G401 (cell line): ENCODE data around the gene SETD5. TPM values are rescaled to one million over a fixed set of nuclear protein-coding genes. Genes with fewer than 3 reads are reported as not detected.

Source experiments
- DNase-seq: peaks from one replicate; pipeline ENCODE4 v3.0.0-alpha.2; 2015; ENCODE audit warnings: low spot score
- in situ Hi-C: cut with HindIII; loops from 2 replicates; pipeline ENCODE4 v1.10.0; 2016; ENCODE audit warnings: low sequenced_read_pairs, mixed read lengths
- total RNA-seq: library from RNA; depleted of rRNA; stranded (reverse); fragments of >200 nt; shearing (Covaris generic); gene quantifications from 2 replicates; pipeline ENCODE4 v1.2.3, GENCODE V29; 2014

SETD5 gene
- total RNA-seq, 1 experiment from 2014 or later, result 60.6 TPM

DNA sequence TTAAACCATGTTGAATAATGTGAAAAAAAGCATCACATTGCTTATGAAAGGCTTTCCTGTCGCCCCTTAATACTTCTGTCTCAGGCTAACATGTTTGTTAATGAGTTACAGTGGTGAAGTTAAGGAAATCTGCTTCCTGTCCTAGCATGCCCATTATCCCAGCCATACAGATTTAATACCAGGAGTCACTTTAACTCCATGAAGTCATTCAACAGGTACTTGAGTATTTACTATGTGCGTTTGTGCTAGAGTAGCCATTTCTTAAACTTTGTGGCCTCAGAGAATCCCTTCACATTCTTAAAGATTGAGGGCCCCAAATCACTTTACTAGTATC lies 10.1 kb upstream of the SETD5 start:
- in situ Hi-C loops, result no loop called here
- DNase-seq, result no peak

- in situ Hi-C loops, result no loop called here
- no peak for DNase-seq
These were observed 9.3 kb upstream of the SETD5 start for GRCh38 chr3:9388142-9388541.

GRCh38 chr3:9388562-9389272 lies 8.7 kb upstream of the SETD5 start:
- no peak for DNase-seq
- in situ Hi-C loops, result no loop called here

DNA sequence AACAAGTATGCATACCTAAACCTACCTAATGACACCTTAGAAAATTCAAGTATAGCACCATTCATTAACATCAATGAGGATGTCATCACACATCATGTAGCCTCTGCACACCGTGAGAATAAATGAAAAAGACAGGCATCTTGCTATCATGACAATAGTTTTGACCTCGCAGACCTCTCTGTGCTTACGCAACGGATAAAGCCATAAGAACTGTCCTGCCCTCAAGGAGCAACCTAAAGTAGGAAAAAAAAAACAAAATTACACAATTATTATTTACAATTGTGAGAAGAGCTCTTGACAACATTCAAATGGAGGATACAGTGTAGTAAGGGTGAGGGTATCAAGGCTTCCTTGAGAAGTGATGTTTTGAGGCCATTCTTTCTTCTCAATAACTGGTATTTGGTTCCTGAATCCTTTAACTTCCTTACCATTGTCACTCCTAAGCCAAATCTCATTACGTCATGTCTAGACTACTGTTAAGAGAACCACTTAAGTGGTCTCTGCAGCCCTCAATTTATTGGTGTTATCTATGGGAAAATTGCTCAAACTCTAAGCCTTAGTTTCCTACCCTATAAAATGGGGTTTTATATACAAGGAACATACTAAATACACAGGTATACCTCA lies 7.0 kb upstream of the SETD5 start:
- in situ Hi-C loops, result no loop called here

DNA sequence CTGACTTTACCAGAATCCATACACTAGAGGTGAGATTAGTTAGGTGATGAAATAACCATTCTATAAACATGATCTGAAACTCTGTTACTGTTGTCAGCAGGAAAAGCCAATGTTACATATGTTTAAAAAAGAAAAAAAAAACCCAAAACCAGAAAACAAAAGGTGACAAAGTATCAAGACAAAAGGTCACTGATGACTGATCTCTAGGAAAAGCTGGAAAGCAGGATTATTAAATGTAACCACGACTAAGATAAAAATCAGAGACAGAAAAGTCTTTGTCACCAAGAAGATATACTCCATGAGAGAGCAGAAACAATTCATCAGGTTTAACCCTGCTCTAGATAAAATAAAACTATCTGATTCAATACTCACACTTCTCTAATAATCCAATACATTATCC lies 5.4 kb upstream of the SETD5 start:
- DNase-seq, result no peak
- in situ Hi-C loops, result no loop called here

More for the DNA sequence above, 7.0 kb upstream of the SETD5 start:
- no peak for DNase-seq

GRCh38 chr3:9395570-9396300 lies 1.7 kb upstream of the SETD5 start:
- no peak for DNase-seq
- in situ Hi-C loops, result no loop called here

GRCh38 chr3:9396301-9396631 lies 1.1 kb upstream of the SETD5 start:
- peak; percentile 84 for DNase-seq
- in situ Hi-C loops, result no loop called here

DNA sequence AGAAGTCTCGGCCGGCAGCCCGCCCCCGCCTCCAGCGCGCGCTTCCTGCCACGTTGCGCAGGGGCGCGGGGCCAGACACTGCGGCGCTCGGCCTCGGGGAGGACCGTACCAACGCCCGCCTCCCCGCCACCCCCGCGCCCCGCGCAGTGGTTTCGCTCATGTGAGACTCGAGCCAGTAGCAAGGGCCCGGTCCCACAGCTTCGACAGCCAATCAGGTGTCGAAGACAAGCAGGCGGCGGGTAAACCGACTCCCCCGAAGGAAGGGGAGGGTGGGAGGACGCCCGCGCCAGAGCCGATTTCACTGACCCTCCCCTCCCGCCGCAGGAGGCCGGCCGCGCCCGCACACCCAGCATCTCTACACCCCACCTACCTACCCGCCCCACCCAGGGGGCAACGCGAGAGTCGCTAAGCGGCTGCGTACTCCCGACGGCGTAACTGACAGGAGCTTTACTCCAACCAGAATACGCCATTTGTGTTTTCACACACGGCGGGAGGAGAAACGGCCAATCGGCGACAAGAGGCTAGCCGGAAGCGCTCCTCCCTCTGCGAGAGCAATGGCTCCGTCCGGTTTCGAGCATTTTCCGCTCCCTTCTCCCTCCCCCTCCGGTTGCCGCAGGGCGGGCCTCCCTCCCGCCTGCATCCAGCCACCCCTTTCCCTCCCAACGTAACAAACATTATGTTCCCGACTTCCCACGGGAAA lies 633 bp upstream of the SETD5 start:
- peak; percentile 99 for DNase-seq
- in situ Hi-C loops, result no loop called here

- in situ Hi-C loops, result no loop called here
- peak; percentile 43 for DNase-seq
These were observed 688 bp downstream of the SETD5 start for GRCh38 chr3:9397906-9398699.

DNA sequence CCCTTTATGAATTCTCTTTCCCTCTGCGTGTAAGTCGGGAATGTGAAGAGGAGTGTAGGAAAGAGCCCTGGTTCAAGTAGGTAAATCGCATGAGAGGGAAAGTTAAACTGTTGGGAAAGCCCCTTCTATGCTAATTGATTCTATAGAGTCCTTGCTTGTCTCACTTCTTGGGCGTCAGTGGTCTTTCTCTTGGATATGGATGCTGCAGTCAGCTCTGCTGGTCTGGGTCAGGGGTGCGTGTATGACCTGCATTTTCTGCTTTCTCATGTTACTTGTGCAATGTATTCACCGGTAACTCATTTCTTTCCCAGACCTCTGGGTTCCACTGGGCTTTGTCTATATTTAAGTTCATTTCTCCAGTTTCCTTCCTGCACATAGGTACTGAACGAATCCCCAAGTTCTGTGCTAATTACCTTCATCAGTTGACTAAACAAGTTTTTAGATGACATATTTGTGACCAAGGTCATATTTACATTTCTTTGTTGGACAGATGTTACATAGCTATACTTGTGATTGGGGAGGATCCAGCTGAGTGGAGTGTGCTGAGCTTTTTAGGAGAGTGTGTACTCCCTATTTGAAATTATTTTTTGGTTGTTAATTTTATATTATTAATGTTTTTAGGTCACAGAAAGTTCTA lies 1.4 kb downstream of the SETD5 start:
- in situ Hi-C loops, result no loop called here
- DNase-seq, result peak; percentile 41

DNA sequence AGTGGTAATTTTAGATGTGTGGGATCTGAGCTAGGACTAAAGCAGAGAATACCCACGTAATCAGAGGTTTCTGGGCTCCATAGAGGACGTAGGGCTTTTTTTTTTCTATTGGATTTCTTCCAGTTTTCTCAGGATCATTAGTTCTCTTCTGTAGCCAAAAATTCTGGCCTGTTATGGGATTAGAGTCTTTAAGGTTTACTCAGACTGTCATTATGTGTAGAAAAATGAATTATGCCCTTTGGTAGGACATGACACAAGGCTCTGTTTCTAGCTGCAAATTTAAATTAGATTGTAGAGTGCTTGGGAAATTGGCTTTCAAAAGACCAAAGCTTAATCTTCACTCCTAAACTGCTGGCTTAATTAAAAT lies 1.9 kb downstream of the SETD5 start:
- no peak for DNase-seq
- in situ Hi-C loops, result no loop called here

GRCh38 chr3:9399746-9400145 lies 2.3 kb downstream of the SETD5 start:
- peak; percentile 73 for DNase-seq
- in situ Hi-C loops, result no loop called here

DNA sequence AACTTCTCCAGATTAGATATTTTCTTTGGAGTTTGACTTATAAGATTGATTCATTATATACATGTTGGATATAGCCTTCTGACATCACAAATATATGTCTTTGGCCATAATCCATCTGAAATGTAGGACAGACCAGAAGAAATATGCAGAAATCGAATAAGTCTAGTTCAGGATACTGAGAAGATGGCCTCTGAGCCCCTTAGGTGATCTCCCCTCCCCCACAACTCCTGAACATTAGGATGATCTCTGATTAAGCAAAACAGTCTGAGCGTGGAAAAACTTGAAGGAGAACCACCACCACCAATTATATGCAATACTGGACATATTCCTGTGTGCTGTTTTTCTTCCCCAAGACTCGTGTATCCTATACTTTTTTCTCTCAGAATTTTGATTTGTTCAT lies 3.2 kb downstream of the SETD5 start:
- DNase-seq, result no peak
- in situ Hi-C loops, result no loop called here

- in situ Hi-C loops, result no loop called here
- no peak for DNase-seq
These were observed 4.6 kb downstream of the SETD5 start for GRCh38 chr3:9401986-9402385.

DNA sequence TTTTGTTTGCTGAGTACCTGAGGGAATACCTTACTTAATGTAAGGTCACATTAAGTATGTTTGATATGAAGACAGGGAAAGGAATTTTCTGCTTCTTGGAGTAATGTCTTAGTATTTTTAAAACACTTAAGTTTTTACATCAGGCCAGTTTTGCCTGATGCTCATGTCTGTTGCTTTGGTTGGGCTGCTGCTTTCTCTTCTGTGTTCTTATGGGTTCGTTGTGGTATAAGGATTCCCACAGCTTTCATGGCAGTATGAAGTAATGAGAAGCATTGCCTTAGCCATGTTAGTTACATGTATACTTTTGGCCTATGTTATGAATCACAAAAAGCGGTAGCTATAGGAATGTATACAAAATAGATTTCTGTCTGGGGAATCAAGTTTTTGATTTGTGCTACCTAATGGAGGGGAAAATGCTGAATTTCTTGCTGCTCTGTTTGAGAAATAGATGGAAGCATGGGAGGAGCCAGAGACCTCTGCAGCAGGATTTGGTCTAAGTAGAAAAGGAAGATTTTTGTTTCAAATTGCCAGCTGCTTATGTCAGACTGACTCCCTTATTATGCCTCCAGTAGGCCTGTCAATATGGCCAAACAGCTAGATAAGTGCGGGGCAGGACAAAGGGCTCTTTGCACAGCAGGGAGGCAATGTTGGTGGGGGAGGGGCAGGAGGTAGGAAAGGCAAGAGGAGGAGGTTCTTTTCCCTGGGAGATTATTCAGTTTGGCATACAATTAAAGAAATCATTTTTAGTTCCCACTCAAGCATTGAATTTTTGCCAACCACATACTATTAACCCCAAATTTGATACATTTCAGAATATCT lies 5.2 kb downstream of the SETD5 start:
- DNase-seq, result no peak
- in situ Hi-C loops, result no loop called here

- in situ Hi-C loops, result no loop called here
- no peak for DNase-seq
These were observed 6.0 kb downstream of the SETD5 start for GRCh38 chr3:9403463-9403862.

DNA sequence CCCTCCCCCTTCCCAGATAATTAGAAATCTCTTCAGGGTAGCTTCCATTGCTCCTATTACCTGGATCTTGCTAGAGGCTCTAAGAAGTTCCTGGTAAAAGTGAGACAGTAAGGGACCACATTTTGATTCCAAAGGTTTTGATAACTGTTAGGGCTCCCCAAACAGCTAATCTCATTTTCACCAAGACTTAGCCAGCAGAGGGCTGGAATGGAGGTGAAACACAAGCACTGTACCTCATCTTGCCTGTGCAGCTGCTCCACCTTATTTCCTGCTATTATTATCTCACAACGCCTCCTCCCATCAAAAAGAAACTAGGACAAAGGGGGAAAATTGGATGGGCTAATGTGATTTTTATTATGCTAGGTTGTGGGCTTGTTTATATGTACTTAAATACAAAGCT lies 7.3 kb downstream of the SETD5 start:
- in situ Hi-C loops, result no loop called here
- DNase-seq, result peak; percentile 46

- DNase-seq, result no peak
- in situ Hi-C loops, result no loop called here
These were observed 8.3 kb downstream of the SETD5 start for GRCh38 chr3:9405756-9406155.
